Liver (tissue), 9 donors: Measurements from ENCODE around the gene IPPK. TPM values are rescaled to one million over a fixed set of nuclear protein-coding genes. Genes with fewer than 3 reads are reported as not detected.

Experiments used
- DNase-seq: peaks from one replicate; pipeline ENCODE4 v3.0.0-alpha.2; 2017; ENCODE audit warnings: low spot score
- H3K27ac ChIP-seq, 2 donors: one replicate each; pipeline ENCODE4 v1.7.0; 2013; ENCODE audit warnings: inconsistent platforms in 2 of 2, low read length in 2 of 2, control low read depth in 1 of 2, low read depth in 1 of 2, mild to moderate bottlenecking in 1 of 2
- H3K27me3 ChIP-seq, 4 donors: one replicate each; pipeline versions ENCODE4 v1.6.1 to v1.7.0; 2013; ENCODE audit warnings: low read length in 3 of 4, inconsistent platforms in 1 of 4, mild to moderate bottlenecking in 1 of 4, moderate library complexity in 1 of 4; ENCODE audit not compliant: control insufficient read depth in 4 of 4, insufficient read depth in 4 of 4
- H3K36me3 ChIP-seq, 4 donors: one replicate each; pipeline versions ENCODE4 v1.6.1 to v1.7.0; 2013; ENCODE audit warnings: low read length in 3 of 4, mild to moderate bottlenecking in 3 of 4, low read depth in 1 of 4, moderate library complexity in 1 of 4; ENCODE audit not compliant: control insufficient read depth in 4 of 4, insufficient read depth in 3 of 4
- H3K4me1 ChIP-seq, 4 donors: one replicate each; pipeline versions ENCODE4 v1.6.1 to v1.7.0; 2013; ENCODE audit warnings: low read length in 3 of 4, mild to moderate bottlenecking in 3 of 4, moderate library complexity in 1 of 4; ENCODE audit not compliant: control insufficient read depth in 4 of 4, insufficient read depth in 4 of 4
- H3K4me3 ChIP-seq, 3 donors: one replicate each; pipeline versions ENCODE4 v1.6.1 to v1.7.0; 2013; ENCODE audit warnings: low read length in 3 of 3, control low read depth in 1 of 3, low read depth in 1 of 3, mild to moderate bottlenecking in 1 of 3
- H3K9ac ChIP-seq, 2 donors: one replicate each; pipeline ENCODE4 v1.7.0; 2013; ENCODE audit warnings: low read length in 2 of 2, mild to moderate bottlenecking in 2 of 2, moderate library complexity in 2 of 2, control low read depth in 1 of 2, low read depth in 1 of 2
- H3K9me3 ChIP-seq, 4 donors: one replicate each; pipeline versions ENCODE4 v1.6.1 to v1.7.0; 2013; ENCODE audit warnings: low read length in 3 of 4; ENCODE audit not compliant: control insufficient read depth in 4 of 4
- ATF3 ChIP-seq: IDR thresholded peaks from 2 replicates; pipeline ENCODE4 v1.6.1; 2016; ENCODE audit warnings: antibody characterized with exemption
- EGR1 ChIP-seq, 2 donors: IDR thresholded peaks; 2 replicates each; pipeline ENCODE4 v1.6.1; 2016 to 2018; ENCODE audit warnings: antibody characterized with exemption in 2 of 2, low read depth in 2 of 2
- FOXA1 ChIP-seq: IDR thresholded peaks from 2 replicates; pipeline ENCODE4 v1.6.1; 2016; ENCODE audit warnings: antibody characterized with exemption
- FOXA2 ChIP-seq: IDR thresholded peaks from 2 replicates; pipeline ENCODE4 v1.6.1; 2016; ENCODE audit warnings: antibody characterized with exemption
- GABPA ChIP-seq, 2 donors: IDR thresholded peaks in 1 of 2; conservative IDR thresholded peaks in 1 of 2; 2 replicates each; pipeline ENCODE4 v1.6.1; 2016; ENCODE audit warnings: antibody characterized with exemption in 2 of 2, mild to moderate bottlenecking in 1 of 2, moderate library complexity in 1 of 2
- HNF4A ChIP-seq, 2 donors: conservative IDR thresholded peaks; 2 replicates each; pipeline ENCODE4 v1.6.1; 2016; ENCODE audit warnings: antibody characterized with exemption in 2 of 2, mild to moderate bottlenecking in 2 of 2
- HNF4G ChIP-seq: IDR thresholded peaks from 2 replicates; pipeline ENCODE4 v1.6.1; 2016; ENCODE audit warnings: antibody characterized with exemption
- JUND ChIP-seq, 2 donors: IDR thresholded peaks; 2 replicates each; pipeline ENCODE4 v1.6.1; 2016; ENCODE audit warnings: antibody characterized with exemption in 2 of 2
- NR2F2 ChIP-seq: IDR thresholded peaks from 2 replicates; pipeline ENCODE4 v1.6.1; 2016; ENCODE audit warnings: antibody characterized with exemption
- RAD21 ChIP-seq, 2 donors: IDR thresholded peaks; 2 replicates each; pipeline ENCODE4 v1.6.1; 2016; ENCODE audit warnings: antibody characterized with exemption in 2 of 2, mild to moderate bottlenecking in 2 of 2
- REST ChIP-seq: IDR thresholded peaks from 2 replicates; pipeline ENCODE4 v1.6.1; 2016; ENCODE audit warnings: antibody characterized with exemption, mild to moderate bottlenecking
- RXRA ChIP-seq, 2 donors: IDR thresholded peaks; 2 replicates each; pipeline ENCODE4 v1.6.1; 2017 to 2018; ENCODE audit warnings: antibody characterized with exemption in 2 of 2, mild to moderate bottlenecking in 1 of 2
- SP1 ChIP-seq: IDR thresholded peaks from 2 replicates; pipeline ENCODE4 v1.6.1; 2018; ENCODE audit warnings: antibody characterized with exemption, mild to moderate bottlenecking
- TAF1 ChIP-seq: conservative IDR thresholded peaks from 2 replicates; pipeline ENCODE4 v1.6.1; 2016; ENCODE audit warnings: antibody characterized with exemption, mild to moderate bottlenecking
- YY1 ChIP-seq: IDR thresholded peaks from 2 replicates; pipeline ENCODE4 v1.6.1; 2016; ENCODE audit warnings: antibody characterized with exemption, mild to moderate bottlenecking
- WGBS: extraction: QIAGEN DNeasy Blood & Tissue Kit; methylation state at CpG from one replicate; pipeline ENCODE4 v1.1.7; 2013; 5-methylcytosine and 5-hydroxymethylcytosine counted together
- polyA plus RNA-seq, 2 donors: library from polyadenylated mRNA; stranded (reverse) in 1 of 2; unstranded in 1 of 2; fragments of 200-250 nt in 1 of 2; fragments of >200 nt in 1 of 2; fragmentation: Nextera tagmentation in 1 of 2; extraction: Ambion mirVana in 1 of 2; gene quantifications; one replicate each; pipeline versions ENCODE4 v1.2.1 to v1.2.3, GENCODE V29; 2013 to 2015
- total RNA-seq, 2 donors: library from RNA; depleted of rRNA; stranded (reverse); fragments of >200 nt; gene quantifications; one replicate each; pipeline ENCODE4 v1.2.3, GENCODE V29; 2014
- TF ChIP-seq, protein P1 (sequence below): IDR thresholded peaks from 2 replicates; pipeline ENCODE4 v1.6.1; 2016; ENCODE audit warnings: antibody characterized with exemption
- TF ChIP-seq, protein P2 (sequence below): fragments of 150-350 bp; IDR thresholded peaks from 2 replicates; pipeline ENCODE4 v1.5.1; 2017; ENCODE audit warnings: improper control_type of control experiment, low read depth, low read length; ENCODE audit not compliant: missing input control
- TF ChIP-seq, protein P3 (sequence below): IDR thresholded peaks from 2 replicates; pipeline ENCODE4 v1.6.1; 2016; ENCODE audit warnings: antibody characterized with exemption
- donor health status: healthy.
- donor health status: healthy.
- donor health status: healthy.
- donor health status: healthy.
- donor health status: healthy.

Gene IPPK
- total and polyA plus RNA-seq, 4 donors, result 2.1 to 5.9 (median 3.6) TPM

GRCh38 chr9:92661743-92662142 lies 8.2 kb downstream of the IPPK start:
- DNase-seq, result no peak
- Histone ChIP-seq H3K4me1 (peaks cover 6 to 13% (median 12%) of the 10 kb centered on the region in 4 donors), H3K27ac (no peak overlapping the region), H3K4me3 (no peak overlapping the region), H3K9ac (no peak overlapping the region), H3K9me3 (no peaks in the 10 kb centered on the region), H3K36me3 (peaks cover 0 to 5% (median 3%) of the 10 kb centered on the region in 4 donors), H3K27me3 (no peaks in the 10 kb centered on the region)
- 97% methylated on average over 4 of the region's 4 CpGs for WGBS
- TF ChIP-seq FOXA1 (no peak), NR2F2 (no peak), YY1 (no peak), FOXA2 (no peak), EGR1 (IDR thresholded peaks at IDR 0.05; ENCODE audit: low read depth in 2 of 2) (no peak), ATF3 (no peak), HNF4A (conservative IDR thresholded peaks at IDR 0.05) (no peak), RXRA (IDR thresholded peaks at IDR 0.05) (no peak), JUND (IDR thresholded peaks at IDR 0.05) (no peak), GABPA (IDR thresholded peaks at IDR 0.05 in 1 of 2, conservative IDR thresholded peaks at IDR 0.05 in 1 of 2) (no peak), SP1 (no peak), RAD21 (IDR thresholded peaks at IDR 0.05) (no peak), REST (no peak), HNF4G (no peak), TAF1 (no peak)
- TF ChIP-seq, protein P1, sequence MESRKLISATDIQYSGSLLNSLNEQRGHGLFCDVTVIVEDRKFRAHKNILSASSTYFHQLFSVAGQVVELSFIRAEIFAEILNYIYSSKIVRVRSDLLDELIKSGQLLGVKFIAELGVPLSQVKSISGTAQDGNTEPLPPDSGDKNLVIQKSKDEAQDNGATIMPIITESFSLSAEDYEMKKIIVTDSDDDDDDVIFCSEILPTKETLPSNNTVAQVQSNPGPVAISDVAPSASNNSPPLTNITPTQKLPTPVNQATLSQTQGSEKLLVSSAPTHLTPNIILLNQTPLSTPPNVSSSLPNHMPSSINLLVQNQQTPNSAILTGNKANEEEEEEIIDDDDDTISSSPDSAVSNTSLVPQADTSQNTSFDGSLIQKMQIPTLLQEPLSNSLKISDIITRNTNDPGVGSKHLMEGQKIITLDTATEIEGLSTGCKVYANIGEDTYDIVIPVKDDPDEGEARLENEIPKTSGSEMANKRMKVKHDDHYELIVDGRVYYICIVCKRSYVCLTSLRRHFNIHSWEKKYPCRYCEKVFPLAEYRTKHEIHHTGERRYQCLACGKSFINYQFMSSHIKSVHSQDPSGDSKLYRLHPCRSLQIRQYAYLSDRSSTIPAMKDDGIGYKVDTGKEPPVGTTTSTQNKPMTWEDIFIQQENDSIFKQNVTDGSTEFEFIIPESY, result no peak
- TF ChIP-seq, protein P2, sequence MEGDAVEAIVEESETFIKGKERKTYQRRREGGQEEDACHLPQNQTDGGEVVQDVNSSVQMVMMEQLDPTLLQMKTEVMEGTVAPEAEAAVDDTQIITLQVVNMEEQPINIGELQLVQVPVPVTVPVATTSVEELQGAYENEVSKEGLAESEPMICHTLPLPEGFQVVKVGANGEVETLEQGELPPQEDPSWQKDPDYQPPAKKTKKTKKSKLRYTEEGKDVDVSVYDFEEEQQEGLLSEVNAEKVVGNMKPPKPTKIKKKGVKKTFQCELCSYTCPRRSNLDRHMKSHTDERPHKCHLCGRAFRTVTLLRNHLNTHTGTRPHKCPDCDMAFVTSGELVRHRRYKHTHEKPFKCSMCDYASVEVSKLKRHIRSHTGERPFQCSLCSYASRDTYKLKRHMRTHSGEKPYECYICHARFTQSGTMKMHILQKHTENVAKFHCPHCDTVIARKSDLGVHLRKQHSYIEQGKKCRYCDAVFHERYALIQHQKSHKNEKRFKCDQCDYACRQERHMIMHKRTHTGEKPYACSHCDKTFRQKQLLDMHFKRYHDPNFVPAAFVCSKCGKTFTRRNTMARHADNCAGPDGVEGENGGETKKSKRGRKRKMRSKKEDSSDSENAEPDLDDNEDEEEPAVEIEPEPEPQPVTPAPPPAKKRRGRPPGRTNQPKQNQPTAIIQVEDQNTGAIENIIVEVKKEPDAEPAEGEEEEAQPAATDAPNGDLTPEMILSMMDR, result no peak
- TF ChIP-seq, protein P3, sequence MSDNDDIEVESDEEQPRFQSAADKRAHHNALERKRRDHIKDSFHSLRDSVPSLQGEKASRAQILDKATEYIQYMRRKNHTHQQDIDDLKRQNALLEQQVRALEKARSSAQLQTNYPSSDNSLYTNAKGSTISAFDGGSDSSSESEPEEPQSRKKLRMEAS, result no peak
